H1 (cell line): Measurements from ENCODE around the gene RMDN2. TPM values are rescaled to one million over a fixed set of nuclear protein-coding genes. Genes with fewer than 3 reads are reported as not detected.
A peak's percentile ranks its signal among the peaks of the same experiment; 100 is the strongest.
"Not testable (repeated sequence)": the region's sequence is repeated elsewhere in the genome, so short reads cannot be mapped to it uniquely, and the experiment has no call there.

Experiments used
- CTCF ChIA-PET: fragments of 300-600 bp; sonication (Branson Sonifier 250); formaldehyde crosslinking; loops from one replicate; lab custom pipeline; 2021; ENCODE audit not compliant: partially characterized antibody; lab: Charles Lee
- POLR2A ChIA-PET: fragments of 300-600 bp; sonication (Branson Sonifier 250); formaldehyde crosslinking; loops from one replicate; lab custom pipeline; 2021; ENCODE audit warnings: inconsistent platforms; ENCODE audit not compliant: partially characterized antibody; lab: Charles Lee
- DNase-seq, 2 experiments: peaks; one replicate each; pipeline versions ENCODE4 v3.0.0 to v3.0.0-alpha.2; 2010 to 2022; ENCODE audit warnings: low spot score in 2 of 2, low read depth in 1 of 2, mixed read lengths in 1 of 2
- FAIRE-seq: peaks from 2 replicates; lab custom pipeline; 2011; peaks lifted over from hg19 to GRCh38; lab: Jason Lieb, UNC
- H2AFZ ChIP-seq: 2 replicates; pipeline ENCODE4 v1.8.1; 2012; ENCODE audit warnings: low read length, inconsistent platforms
- H2AK5ac ChIP-seq: 2 replicates; pipeline ENCODE4 v1.6.1; 2013; ENCODE audit warnings: low read depth, low read length
- H2BK120ac ChIP-seq: replicated peaks from 2 replicates; pipeline ENCODE3; 2013; ENCODE audit warnings: low read depth, low read length, inconsistent platforms
- H2BK12ac ChIP-seq: 2 replicates; pipeline ENCODE4 v1.6.1; 2013; ENCODE audit warnings: low read depth, low read length
- H2BK15ac ChIP-seq: 2 replicates; pipeline ENCODE4 v1.6.1; 2013; ENCODE audit warnings: low read length
- H2BK20ac ChIP-seq: 2 replicates; pipeline ENCODE4 v1.6.1; 2013; ENCODE audit warnings: low read length
- H2BK5ac ChIP-seq: 2 replicates; pipeline ENCODE4 v1.6.1; 2013; ENCODE audit warnings: low read depth, low read length
- H3K14ac ChIP-seq: 2 replicates; pipeline ENCODE4 v1.6.1; 2013; ENCODE audit warnings: inconsistent platforms; ENCODE audit not compliant: insufficient read length
- H3K18ac ChIP-seq: 2 replicates; pipeline ENCODE4 v1.6.1; 2013; ENCODE audit warnings: low read length; ENCODE audit errors: extremely low read depth
- H3K23ac ChIP-seq: 2 replicates; pipeline ENCODE4 v1.6.1; 2013; ENCODE audit warnings: inconsistent platforms; ENCODE audit not compliant: insufficient read length
- H3K23me2 ChIP-seq: 2 replicates; pipeline ENCODE4 v1.6.1; 2013; ENCODE audit warnings: low read depth, low read length
- H3K27ac ChIP-seq: 2 replicates; pipeline ENCODE4 v1.6.1; 2011; ENCODE audit warnings: low read depth, low read length, inconsistent platforms
- H3K27me3 ChIP-seq, 4 experiments: replicated peaks in 1 of 4; 1 replicate in 1 of 4; 2 replicates in 3 of 4; pipeline versions ENCODE4 v1.6.1 to v1.8.1; 2011 to 2013; ENCODE audit warnings: low read length in 3 of 4, mild to moderate bottlenecking in 3 of 4, inconsistent platforms in 2 of 4, mixed read lengths in 2 of 4, moderate library complexity in 1 of 4; ENCODE audit not compliant: control insufficient read depth in 3 of 4, insufficient read depth in 3 of 4; ENCODE audit errors: extremely low read depth in 1 of 4
- H3K36me3 ChIP-seq, 4 experiments: 2 replicates each; pipeline versions ENCODE4 v1.6.1 to v1.8.1; 2011 to 2013; ENCODE audit warnings: mild to moderate bottlenecking in 4 of 4, low read length in 3 of 4, moderate library complexity in 2 of 4, control low read depth in 1 of 4, inconsistent platforms in 1 of 4; ENCODE audit not compliant: insufficient read depth in 4 of 4, control insufficient read depth in 2 of 4
- H3K4ac ChIP-seq: replicated peaks from 2 replicates; pipeline ENCODE3; 2013; ENCODE audit warnings: low read length, low read depth, mixed read lengths, inconsistent platforms; ENCODE audit not compliant: insufficient read length
- H3K4me1 ChIP-seq, 4 experiments: replicated peaks in 1 of 4; 1 replicate in 1 of 4; 2 replicates in 3 of 4; pipeline versions ENCODE4 v1.6.1 to v1.8.1; 2011 to 2013; ENCODE audit warnings: low read length in 3 of 4, inconsistent platforms in 2 of 4, mixed read lengths in 1 of 4; ENCODE audit not compliant: insufficient read depth in 4 of 4, control insufficient read depth in 3 of 4
- H3K4me2 ChIP-seq, 2 experiments: 2 replicates each; pipeline versions ENCODE4 v1.6.1 to v1.8.1; 2011 to 2013; ENCODE audit warnings: low read depth in 2 of 2, low read length in 2 of 2, control low read depth in 1 of 2, inconsistent platforms in 1 of 2, mild to moderate bottlenecking in 1 of 2; ENCODE audit not compliant: insufficient read depth in 1 of 2
- H3K4me3 ChIP-seq, 4 experiments: fragments of 200-600, 300-600 bp in 1 of 4; sonication (generic), shearing (Covaris generic), sonication (Bioruptor Twin) in 1 of 4; 2 replicates each; pipeline versions ENCODE4 v1.5.1 to v1.8.1; 2011 to 2016; ENCODE audit warnings: low read length in 4 of 4, low read depth in 3 of 4, control low read depth in 2 of 4, inconsistent platforms in 2 of 4, mild to moderate bottlenecking in 2 of 4, mixed read lengths in 1 of 4, moderate library complexity in 1 of 4; ENCODE audit not compliant: insufficient read depth in 2 of 4; ENCODE audit errors: extremely low read depth in 1 of 4
- H3K56ac ChIP-seq: replicated peaks from 2 replicates; pipeline ENCODE3; 2013; ENCODE audit warnings: low read depth, mild to moderate bottlenecking, mixed read lengths, low read length, inconsistent platforms; ENCODE audit not compliant: insufficient read length
- H3K79me1 ChIP-seq: 2 replicates; pipeline ENCODE4 v1.6.1; 2013; ENCODE audit warnings: low read depth, low read length, control low read depth
- H3K79me2 ChIP-seq, 2 experiments: 2 replicates each; pipeline versions ENCODE4 v1.6.1 to v1.8.1; 2012 to 2013; ENCODE audit warnings: low read length in 2 of 2, mild to moderate bottlenecking in 2 of 2, inconsistent platforms in 1 of 2; ENCODE audit not compliant: insufficient read depth in 2 of 2, control insufficient read depth in 1 of 2
- H3K9ac ChIP-seq, 4 experiments: replicated peaks in 1 of 4; 1 replicate in 1 of 4; 2 replicates in 3 of 4; pipeline versions ENCODE4 v1.6.1 to v1.8.1; 2011 to 2013; ENCODE audit warnings: low read depth in 3 of 4, low read length in 3 of 4, control low read depth in 2 of 4, mild to moderate bottlenecking in 2 of 4, moderate library complexity in 2 of 4, inconsistent platforms in 1 of 4; ENCODE audit errors: extremely low read depth in 1 of 4
- H3K9me3 ChIP-seq, 2 experiments: 2 replicates each; pipeline versions ENCODE4 v1.6.1 to v1.8.1; 2012 to 2013; ENCODE audit warnings: mild to moderate bottlenecking in 2 of 2, moderate library complexity in 2 of 2, control low read depth in 1 of 2, inconsistent platforms in 1 of 2, low read depth in 1 of 2, low read length in 1 of 2, mixed read lengths in 1 of 2; ENCODE audit not compliant: insufficient read depth in 2 of 2
- H4K20me1 ChIP-seq, 2 experiments: replicated peaks in 1 of 2; 2 replicates each; pipeline versions ENCODE3 to v1.8.1; 2011 to 2013; ENCODE audit warnings: inconsistent platforms in 2 of 2, low read length in 2 of 2, mild to moderate bottlenecking in 1 of 2; ENCODE audit not compliant: insufficient read depth in 2 of 2, control insufficient read depth in 1 of 2
- H4K5ac ChIP-seq: 2 replicates; pipeline ENCODE4 v1.6.1; 2013; ENCODE audit warnings: low read length, low read depth, mixed read lengths, inconsistent platforms; ENCODE audit not compliant: insufficient read length
- H4K8ac ChIP-seq: 2 replicates; pipeline ENCODE4 v1.8.0; 2013; ENCODE audit warnings: mild to moderate bottlenecking, moderate library complexity, low read length, inconsistent platforms; ENCODE audit not compliant: insufficient read depth; ENCODE audit errors: extremely low read depth
- H4K91ac ChIP-seq: replicated peaks from 2 replicates; pipeline ENCODE3; 2013; ENCODE audit warnings: low read length, mixed read lengths, inconsistent platforms; ENCODE audit not compliant: insufficient read length
- FOSL1 ChIP-seq: IDR thresholded peaks from 2 replicates; pipeline ENCODE4 v1.6.1; 2011; ENCODE audit warnings: mild to moderate bottlenecking, low read depth, low read length, moderate library complexity; ENCODE audit not compliant: insufficient read depth
- SP4 ChIP-seq: IDR thresholded peaks from 2 replicates; pipeline ENCODE4 v1.6.1; 2012; ENCODE audit warnings: low read length, inconsistent platforms
- SRF ChIP-seq: IDR thresholded peaks from 2 replicates; pipeline ENCODE4 v1.6.1; 2011; ENCODE audit warnings: mild to moderate bottlenecking, low read depth, low read length, moderate library complexity
- WGBS, 2 experiments: shearing (Covaris generic) in 1 of 2; methylation state at CpG; one replicate each; pipeline versions ENCODE4 v1.1.6 to v1.1.7; 2013 to 2015; ENCODE audit warnings: low lambda C conversion rate in 2 of 2, mixed read lengths in 2 of 2, inconsistent platforms in 1 of 2, low coverage in 1 of 2, missing lambda C conversion rate in 1 of 2; ENCODE audit not compliant: insufficient replicate concordance in 2 of 2, insufficient coverage in 1 of 2, insufficient read length in 1 of 2; ENCODE audit errors: extremely low coverage in 1 of 2, missing lambda C conversion rate in 1 of 2; 5-methylcytosine and 5-hydroxymethylcytosine counted together
- polyA plus RNA-seq, 7 experiments: library from polyadenylated mRNA; depleted of rRNA in 3 of 7; stranded (reverse) in 5 of 7; unstranded in 2 of 7; fragments of >200 nt in 5 of 7; fragments of 200-250 nt in 2 of 7; gene quantifications; 1 replicate in 5 of 7; 2 replicates in 1 of 7; 4 replicates in 1 of 7; pipeline versions ENCODE4 v1.2.1 to v1.2.3, GENCODE V29; 2011 to 2013; ENCODE audit warnings: missing spikeins in 2 of 7, mixed read lengths in 2 of 7
- total RNA-seq: library from RNA; stranded (reverse); fragmentation: NEBNext Ultra II Directional; extraction: Animal tissue kit (Norgen Biotek cat#: 25700); gene quantifications from 2 replicates; pipeline ENCODE4 v1.2.1, GENCODE V29; 2021

Gene RMDN2
- total and polyA plus RNA-seq, 2 of the 8 experiments (the other 6 are each of a cell fraction or from before 2014, with no cell fraction given) = 0.53 to 3.0 TPM

DNA sequence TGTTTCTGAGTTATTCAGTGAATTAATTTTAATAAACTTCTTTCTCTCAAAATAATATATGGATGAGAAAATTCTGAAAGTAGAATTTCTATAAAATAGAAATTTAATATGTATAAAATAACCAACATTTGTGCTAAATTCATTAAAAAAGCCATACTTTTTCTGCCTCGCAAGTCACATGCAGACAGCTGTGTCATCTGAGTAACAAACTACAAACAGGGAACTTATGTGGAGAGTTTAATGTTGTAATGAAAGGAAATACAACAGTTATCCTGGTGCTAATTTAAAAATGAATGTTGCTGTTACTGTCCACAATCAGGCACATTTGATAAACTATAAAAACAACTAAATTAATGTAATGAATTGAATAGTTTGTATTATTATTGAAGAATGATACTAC lies 22.2 kb downstream of the RMDN2 start (continued):
- TF ChIP-seq FOSL1 = no peak
- no peak for TF ChIP-seq SP4
- TF ChIP-seq SRF = no peak

DNA sequence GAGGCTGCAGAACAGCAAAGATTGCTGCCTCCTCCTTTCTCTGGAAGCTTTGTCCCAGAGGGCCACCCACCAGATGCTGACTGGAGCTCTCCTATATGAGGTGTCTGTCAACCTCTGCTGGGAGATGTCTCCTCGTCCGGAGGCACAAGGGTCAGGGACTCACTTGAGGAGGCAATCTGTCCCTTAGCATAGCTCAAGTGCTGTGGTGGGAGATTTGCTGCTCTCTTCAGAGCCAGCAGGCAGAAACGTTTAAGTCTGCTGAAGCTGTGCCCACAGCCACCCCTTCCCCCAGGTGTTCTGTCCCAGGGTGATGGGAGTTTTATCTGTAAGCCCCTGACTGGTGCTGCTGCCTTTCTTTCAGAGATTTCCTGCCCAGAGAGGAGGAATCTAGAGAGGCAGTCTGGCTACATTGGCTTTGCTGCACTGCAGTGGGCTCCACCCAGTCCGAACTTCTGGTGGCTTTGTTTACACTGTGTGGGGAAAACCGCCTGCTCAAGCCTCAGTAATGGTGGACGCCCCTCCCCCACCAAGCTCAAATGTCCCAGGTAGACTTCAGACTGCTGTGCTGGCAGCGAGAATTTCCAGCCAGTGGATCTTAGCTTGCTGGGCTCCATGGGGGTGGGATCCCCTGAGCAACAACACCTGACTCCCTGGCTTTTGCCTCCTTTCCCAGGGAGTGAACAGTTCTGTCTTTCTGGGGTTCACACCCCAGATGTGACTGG lies 37.1 kb downstream of the RMDN2 start:
- H2BK120ac ChIP-seq, H3K27me3 ChIP-seq, H3K9me3 ChIP-seq, H4K91ac ChIP-seq, H3K14ac ChIP-seq, H4K20me1 ChIP-seq, H3K9ac ChIP-seq, H3K4ac ChIP-seq, DNase-seq, H2BK12ac ChIP-seq, H3K56ac ChIP-seq, H3K4me3 ChIP-seq, H3K27ac ChIP-seq, H3K36me3 ChIP-seq, H2AK5ac ChIP-seq, H3K79me1 ChIP-seq, H3K23me2 ChIP-seq, H3K4me2 ChIP-seq, H4K8ac ChIP-seq, H3K18ac ChIP-seq, FAIRE-seq, H3K4me1 ChIP-seq, H2BK5ac ChIP-seq, H3K79me2 ChIP-seq, H4K5ac ChIP-seq, H2BK20ac ChIP-seq, H2BK15ac ChIP-seq, H3K23ac ChIP-seq: not testable (repeated sequence)
- WGBS, 2 experiments = 73% methylated on average over 7 of the region's 7 CpGs; no CpG with 5 or more reads in 1 of the 2 experiments
- ChIA-PET POLR2A (interaction anchor here (1.2 kb wide), 1 partner anchor 115 kb away, joined by 3 read pairs; no protein-coding TSS in a partner anchor), CTCF (interaction anchor here (0.9 to 1.0 kb wide), 2 partner anchors 13 to 71 kb away, joined by 3 to 4 read pairs; no protein-coding TSS in a partner anchor)
- H2AFZ ChIP-seq = peak overlapping the region; percentile 70; the same call in 1 of the 2 replicates
